ENCODE results near the gene CCL27.

CCL27 gene

GRCh38 chr9:34690983-34691935, 28.8 kb upstream of the CCL27 start, which contains the start of gene CCL19:
Gene CCL19 (minus strand): TSS chr9:34691276. CDS start chr9:34691139, 137 bp downstream.
- no peak for TF ChIP-seq CTCF (IDR thresholded peaks at IDR 0.05; ENCODE audit: low read depth, low read length)
- no peak for DNase-seq

GRCh38 chr9:34689512-34689911, 27.1 kb upstream of the CCL27 start:
- Histone ChIP-seq H3K27ac (no peak overlapping the region), H3K9me3 (ENCODE audit: severe bottlenecking) (no peaks in the 10 kb centered on the region), H3K27me3 (ENCODE audit: insufficient read depth, low read depth, severe bottlenecking) (no peaks in the 10 kb centered on the region), H3K4me3 (ENCODE audit: low read depth, low read length) (no peak overlapping the region), H3K36me3 (no peaks in the 10 kb centered on the region)
- no peak for DNase-seq
- no peak for TF ChIP-seq CTCF (IDR thresholded peaks at IDR 0.05; ENCODE audit: low read depth, low read length)

More at GRCh38 chr9:34690983-34691935, 28.8 kb upstream of the CCL27 start, which contains the start of gene CCL19:
- Histone ChIP-seq H3K27ac (no peak within 1 kb of the TSS), H3K36me3 (no peaks in the 10 kb centered on the region), H3K27me3 (ENCODE audit: insufficient read depth, low read depth, severe bottlenecking) (no peaks in the 10 kb centered on the region), H3K4me3 (ENCODE audit: low read depth, low read length) (no peak within 1 kb of the TSS), H3K9me3 (ENCODE audit: severe bottlenecking) (no peaks in the 10 kb centered on the region)

DNA sequence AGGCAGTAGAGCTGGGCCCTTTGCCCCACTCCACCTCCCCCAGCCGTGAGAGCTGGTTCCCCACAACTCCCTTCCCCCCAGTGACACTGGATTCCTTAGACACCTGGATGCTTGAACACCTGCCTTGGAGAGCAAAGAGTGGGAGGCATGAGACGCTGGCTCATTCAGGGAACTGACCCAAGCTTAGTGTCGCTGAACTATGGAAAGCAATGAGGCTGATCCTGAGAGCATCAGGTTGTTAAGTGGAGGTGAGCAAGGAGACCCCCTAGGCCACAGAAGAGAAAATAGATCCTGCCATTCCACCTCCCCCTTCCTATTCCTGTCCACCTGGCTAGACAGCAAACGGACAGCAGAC, 26.6 kb upstream of the CCL27 start:
- Histone ChIP-seq H3K36me3 (no peaks in the 10 kb centered on the region), H3K4me3 (ENCODE audit: low read depth, low read length) (no peak overlapping the region), H3K27ac (no peak overlapping the region), H3K9me3 (ENCODE audit: severe bottlenecking) (no peaks in the 10 kb centered on the region), H3K27me3 (ENCODE audit: insufficient read depth, low read depth, severe bottlenecking) (no peaks in the 10 kb centered on the region)
- TF ChIP-seq CTCF (IDR thresholded peaks at IDR 0.05; ENCODE audit: low read depth, low read length) = no peak
- no peak for DNase-seq

- TF ChIP-seq CTCF (IDR thresholded peaks at IDR 0.05; ENCODE audit: low read depth, low read length) = no peak
- no peak overlapping the region for H3K27ac ChIP-seq
Measured at GRCh38 chr9:34688329-34689115, 26.1 kb upstream of the CCL27 start.

DNA sequence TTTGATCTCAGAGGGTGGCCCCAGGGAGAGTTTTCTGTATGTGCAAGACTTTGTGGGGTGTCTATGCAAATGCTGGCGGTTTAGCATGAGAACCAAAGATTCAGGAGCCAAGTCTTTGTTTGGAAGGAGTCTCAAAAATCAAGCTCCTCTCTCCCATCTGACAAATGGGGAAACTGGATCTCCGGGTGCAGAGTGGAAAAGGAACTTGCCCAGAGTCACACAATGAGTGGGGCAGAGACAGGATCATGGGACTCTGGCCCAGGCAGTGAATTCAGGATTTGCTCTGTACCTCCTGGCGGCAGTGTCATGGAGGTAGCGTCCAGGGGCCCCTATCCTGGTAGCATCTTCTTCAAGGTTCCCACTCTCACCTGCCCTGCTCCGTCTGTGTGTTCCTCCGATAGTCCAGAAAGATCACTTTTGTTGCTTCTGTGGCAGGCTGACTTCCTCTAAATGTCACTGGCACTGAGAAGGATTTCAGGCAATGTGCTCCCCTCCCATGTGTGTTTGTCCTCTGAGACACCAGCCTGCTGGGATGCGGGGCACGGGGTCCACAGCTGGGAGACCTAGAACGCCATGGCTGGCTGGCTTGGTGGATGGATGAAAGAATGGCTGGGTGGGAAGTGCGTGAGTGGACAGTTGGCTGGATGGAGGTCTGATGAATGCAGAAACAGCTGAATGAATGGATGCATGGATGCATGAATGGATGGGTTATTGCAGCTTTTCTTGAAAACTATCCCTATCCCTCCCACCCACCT, 25.0 kb upstream of the CCL27 start:
- H3K27me3 ChIP-seq (ENCODE audit: insufficient read depth, low read depth, severe bottlenecking) = no peaks in the 10 kb centered on the region
- no peak for DNase-seq
- TF ChIP-seq CTCF (IDR thresholded peaks at IDR 0.05; ENCODE audit: low read depth, low read length) = no peak
- H3K9me3 ChIP-seq (ENCODE audit: severe bottlenecking) = no peaks in the 10 kb centered on the region
- H3K4me3 ChIP-seq (ENCODE audit: low read depth, low read length) = no peak overlapping the region
- no peaks in the 10 kb centered on the region for H3K36me3 ChIP-seq
- no peak overlapping the region for H3K27ac ChIP-seq

More at GRCh38 chr9:34688329-34689115, 26.1 kb upstream of the CCL27 start:
- Histone ChIP-seq H3K4me3 (ENCODE audit: low read depth, low read length) (no peak overlapping the region), H3K36me3 (no peaks in the 10 kb centered on the region), H3K9me3 (ENCODE audit: severe bottlenecking) (no peaks in the 10 kb centered on the region), H3K27me3 (ENCODE audit: insufficient read depth, low read depth, severe bottlenecking) (no peaks in the 10 kb centered on the region)
- DNase-seq = no peak
